NCI-H146 treated with DMSO at 0.1 percent for 48 hours (cell line): Measurements from ENCODE around the gene SECTM1.

Experiments used
- DNase-seq: peaks from one replicate; lab custom pipeline; 2025; ENCODE audit not compliant: unreplicated experiment; lab: John Stamatoyannopoulos, UW

The SECTM1 gene

DNA sequence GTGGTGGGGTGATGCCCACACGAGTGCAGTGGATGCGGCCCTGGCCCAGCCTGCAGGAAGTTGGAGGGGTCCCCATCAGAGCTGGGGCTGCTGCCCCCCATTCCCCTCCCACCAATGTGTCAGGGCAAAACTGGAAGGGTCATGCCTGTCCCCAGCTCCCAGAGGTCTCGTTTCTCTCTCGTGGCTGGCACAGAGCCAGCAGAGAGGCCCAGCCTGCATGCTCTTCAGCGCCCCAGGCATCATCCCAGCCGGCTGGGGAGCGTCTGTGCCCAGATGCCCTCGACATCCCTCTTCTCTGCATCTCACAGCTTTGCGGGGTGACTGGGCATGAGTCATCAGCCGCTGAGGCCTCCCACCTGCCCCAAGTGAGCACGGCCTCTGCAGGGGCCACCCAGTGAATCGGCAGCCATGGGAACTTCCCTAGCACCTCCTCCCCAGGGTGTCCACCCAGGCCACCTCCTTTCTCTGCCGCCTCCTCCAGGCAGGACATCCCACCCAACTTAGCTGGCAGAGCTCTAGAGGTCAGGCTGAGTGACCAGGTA, 50.3 kb downstream of the SECTM1 start:
- DNase-seq = no peak

DNA sequence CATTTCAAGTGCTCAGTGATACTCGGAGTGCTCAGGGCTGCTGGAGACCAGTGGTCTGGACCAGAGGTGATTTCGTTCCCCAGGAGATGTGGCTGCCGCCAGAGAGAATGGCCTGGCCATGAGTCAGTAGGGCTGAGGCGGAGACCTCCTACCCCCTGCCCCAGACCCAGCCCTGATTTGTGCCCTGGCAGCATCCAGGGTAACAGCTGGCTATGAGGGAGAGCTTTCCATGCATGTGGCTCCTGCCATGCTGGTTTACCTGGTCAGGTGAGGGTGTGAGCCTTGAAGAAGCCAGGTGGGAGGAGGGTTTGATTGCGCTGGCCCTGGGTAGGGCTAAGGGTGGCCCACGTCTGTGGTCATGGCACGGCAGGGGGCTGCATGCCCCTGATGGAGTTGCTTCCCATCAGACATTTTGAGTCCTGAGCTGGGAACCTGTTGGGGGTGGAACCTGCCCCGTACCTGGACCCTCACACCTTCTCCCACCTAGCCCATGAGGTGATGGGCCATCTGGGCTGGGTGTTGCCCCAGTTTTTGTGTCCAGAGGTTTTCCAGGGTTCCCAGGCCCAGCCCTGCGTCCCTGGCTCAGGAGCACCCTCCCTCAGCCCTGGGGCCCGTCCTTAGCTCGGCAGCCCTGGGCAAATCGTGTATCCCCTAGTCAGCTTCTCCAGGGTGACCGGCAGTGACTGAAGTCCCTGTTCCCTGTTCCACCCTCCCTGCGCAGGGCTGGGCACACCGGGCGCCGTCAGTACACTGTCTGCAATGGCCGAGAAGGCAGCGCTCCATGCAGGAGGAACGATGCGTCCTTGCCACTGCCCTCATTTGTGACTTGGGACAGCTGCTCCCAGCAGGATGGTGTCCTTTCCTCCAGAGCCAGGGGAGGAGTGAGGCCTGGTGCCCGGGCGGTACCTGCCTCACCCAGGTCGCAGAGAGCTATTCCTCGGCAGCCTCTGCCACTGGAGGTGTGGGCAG, 51.0 kb downstream of the SECTM1 start:
- DNase-seq = no peak

DNA sequence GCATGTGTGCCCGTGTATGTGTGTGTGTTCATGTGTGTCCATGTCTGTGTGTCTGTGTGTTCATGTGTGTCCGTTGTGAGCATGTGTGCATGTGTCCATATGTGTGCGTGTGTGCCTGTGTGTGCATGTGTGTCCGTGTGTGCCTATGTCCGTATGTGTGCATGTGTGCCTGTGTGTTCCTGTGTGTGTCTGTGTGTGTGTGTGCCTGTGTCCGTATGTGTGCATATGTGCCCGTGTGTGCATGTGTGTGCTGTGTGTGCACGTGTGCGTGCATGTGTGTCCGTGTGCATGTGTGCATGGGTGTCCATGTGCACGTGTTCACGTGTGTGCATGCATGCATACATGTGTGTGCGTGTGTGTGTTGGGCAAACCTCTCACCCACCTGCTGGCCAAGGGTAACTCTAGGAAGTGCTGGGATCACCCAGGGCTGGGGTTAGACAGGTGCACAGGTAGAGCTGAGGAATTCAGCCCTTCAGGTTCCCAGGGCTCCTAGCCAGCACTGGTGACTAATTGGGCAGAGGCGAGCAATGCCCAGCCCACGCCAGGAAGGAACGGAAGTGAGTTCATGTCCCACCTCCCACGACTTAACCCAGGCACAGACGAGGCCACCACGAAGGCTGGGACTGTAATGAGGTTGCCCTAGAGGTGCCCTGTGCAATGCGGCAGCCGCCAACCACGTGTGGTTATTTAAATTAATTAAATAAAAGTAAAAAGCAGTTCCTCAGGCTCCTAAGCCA, 51.9 kb downstream of the SECTM1 start:
- DNase-seq = no peak

DNA sequence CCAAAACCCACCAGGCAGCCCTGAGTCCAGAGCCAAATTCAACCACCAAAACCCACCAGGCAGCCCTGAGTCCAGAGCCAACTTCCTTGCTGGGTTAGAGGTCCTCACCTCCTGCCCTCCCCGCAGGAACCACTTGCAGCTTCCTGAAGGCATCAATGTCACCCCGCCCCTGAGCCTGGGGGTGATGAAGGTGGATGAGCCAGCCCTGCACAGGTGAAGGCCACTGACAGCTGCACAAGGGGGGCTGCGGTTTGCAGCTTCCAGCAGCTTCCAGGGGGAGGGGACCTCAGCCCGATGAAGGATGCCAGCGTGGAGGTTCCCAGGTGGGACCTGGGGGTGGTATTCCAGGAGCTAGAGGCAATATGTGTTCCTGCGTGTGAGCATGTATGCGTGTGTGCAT, 52.5 kb downstream of the SECTM1 start:
- DNase-seq = no peak

DNA sequence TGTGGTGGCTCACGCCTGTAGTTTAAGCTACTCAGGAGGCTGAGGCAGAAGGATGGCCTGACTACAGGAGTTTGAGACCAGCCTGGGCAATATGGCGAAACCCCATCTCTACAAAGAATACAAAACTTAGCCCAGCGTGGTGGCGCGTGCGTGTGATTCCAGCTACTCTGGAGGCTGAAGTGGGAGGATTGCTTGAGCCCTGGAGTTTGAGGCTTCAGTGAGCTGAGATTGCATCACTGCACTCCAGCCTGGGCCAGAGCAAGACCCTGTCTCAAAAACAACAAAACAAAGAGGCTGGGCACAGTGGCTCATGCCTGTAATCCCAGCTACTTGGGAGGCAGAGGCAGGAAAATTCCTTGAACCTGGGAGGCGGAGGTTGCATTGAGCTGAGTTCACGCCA, 53.0 kb downstream of the SECTM1 start:
- no peak for DNase-seq

DNA sequence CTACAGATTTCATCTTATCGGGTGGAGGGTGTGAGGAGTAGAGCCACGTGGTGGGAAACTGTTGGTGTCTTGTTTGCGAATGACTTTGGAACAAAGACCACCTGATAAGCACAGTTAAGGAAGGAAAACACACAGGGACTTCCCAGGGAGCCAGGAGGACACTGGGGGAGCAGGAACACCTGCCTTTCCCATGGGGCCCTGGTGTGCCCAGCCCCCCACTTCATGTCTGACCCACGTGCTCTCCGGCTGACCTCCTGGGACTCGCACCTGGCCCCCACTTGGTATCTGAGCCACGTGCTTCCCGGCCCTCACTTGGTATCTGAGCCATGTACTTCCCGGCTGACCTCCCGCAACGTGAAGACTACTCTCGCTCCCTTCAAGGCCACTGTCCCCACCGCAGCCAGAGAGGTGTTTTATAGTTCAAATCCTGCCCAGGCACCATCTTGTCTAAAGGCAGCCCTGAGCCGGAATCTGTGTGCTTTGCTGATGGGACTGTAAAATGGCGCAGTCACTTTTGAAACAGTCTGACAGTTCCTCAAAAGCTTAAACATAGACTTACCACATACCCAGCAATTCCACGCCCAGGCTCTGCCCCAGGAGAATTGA, 54.7 kb downstream of the SECTM1 start:
- DNase-seq = peak; percentile 85

DNA sequence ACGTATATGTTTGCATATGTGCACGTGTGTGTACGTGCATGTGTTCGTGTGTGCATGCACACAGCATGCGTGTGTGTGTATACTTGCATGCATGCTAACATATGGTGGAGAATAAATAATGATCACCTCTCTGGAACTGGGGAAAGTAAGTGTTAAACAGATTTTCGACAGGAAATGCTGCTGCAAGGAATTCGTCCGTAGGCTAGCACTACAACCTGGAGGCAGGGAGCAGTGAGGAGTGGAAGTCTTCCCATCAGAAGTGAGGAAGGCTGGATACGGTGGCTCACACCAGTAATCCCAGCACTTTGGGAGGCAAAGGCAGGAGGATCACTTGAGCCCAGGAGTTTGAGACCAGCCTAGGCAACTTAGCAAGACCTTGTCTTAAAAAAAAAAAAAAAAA, 55.3 kb downstream of the SECTM1 start:
- DNase-seq = no peak

DNA sequence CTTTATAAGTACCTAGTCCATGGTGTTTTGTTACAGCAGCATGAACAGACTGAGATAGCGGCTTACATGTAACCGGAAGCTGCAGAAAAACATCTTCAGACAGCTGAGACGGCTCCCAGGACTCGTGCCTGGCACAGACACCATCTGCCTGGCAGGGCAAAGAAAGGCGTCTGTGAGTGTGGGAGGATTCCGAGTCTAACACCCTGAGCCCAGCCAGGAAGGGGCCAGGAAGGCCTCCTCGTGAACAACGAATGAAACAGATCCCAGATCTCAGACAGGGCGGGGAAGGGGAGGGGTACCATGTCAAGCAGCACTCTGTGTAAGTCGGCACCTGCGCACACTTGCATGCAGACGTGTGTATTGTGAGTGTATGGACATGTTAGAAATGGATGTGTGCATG, 55.7 kb downstream of the SECTM1 start:
- DNase-seq = no peak

DNA sequence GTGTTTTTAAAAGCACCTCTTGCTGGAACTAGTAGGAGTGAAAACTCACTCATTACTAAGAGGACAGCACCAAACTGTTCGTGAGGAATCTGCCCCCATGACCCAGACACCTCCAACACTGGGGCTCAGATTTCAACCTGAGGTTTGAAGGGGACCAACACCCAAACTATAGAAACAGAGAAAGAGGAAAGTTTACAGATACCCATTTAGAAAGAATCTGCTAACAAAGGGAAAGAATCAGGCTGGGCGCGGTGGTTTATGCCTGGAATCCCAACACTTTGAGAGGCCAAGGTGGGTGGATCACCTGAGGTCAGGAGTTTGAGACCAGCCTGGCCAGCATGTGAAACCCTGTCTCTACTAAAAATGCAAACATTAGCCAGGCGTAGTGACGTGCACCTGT, 56.6 kb downstream of the SECTM1 start:
- DNase-seq = no peak

DNA sequence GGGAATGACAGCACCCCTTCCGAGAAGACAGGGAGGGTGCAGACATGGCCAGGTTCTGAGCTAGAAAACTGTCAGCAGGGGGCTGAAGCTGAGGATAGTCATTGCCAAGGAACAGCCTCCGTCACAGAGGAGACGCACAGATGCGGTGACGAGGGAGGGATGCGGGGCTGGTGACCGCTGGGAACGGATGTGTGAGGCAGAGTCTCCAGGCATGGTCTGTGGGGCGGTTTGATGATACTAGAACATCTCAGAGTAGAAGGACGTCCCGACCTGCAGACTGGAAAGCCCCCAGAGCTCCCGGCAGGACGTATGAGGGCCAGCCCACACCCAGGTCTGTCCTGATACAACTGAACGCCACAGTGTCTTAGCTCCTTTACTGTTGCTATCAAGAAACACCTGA, 58.2 kb downstream of the SECTM1 start:
- no peak for DNase-seq

DNA sequence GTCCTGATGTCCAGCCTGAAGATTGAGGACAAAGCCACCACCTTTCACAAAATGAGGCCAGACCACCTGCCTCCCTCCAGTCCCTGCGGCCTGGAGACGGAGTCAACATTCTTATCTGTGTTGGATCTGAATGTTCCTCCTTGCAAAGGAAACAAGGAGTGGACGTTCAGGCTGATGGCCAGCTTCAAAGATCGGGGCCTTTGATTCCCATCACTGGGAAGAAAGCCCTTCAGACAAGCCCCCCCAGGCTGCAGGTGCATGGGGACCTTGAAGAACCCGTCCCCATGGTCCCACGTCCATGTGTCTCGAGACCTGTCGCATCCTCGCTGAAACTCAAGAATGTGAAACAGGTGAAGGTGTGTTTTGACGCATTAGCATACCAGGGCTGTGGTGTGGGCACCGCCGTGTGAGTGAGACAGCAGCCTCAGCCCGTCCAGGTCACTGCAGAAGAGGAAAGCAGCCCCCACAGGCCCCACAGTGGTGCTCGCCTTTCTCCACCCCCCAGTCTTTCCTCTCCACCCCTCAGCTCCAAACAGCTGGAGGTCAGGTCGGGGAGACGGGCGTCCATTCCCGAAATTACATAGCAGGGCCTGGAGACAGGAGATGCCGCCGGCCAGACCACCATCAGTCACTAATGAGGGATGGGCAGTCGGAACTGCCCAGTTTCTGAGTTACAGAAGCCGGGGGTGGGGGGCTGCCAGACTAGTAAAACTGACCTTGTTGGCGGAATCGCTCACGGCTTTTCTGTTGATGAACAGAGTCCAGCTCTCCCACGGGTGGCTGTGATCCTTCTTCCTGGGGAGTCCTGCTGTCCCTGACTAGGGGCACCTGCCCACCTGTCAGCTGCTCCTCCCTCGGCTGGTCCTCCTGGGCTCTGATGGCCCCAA, 59.2 kb downstream of the SECTM1 start:
- DNase-seq = peak; percentile 41

DNA sequence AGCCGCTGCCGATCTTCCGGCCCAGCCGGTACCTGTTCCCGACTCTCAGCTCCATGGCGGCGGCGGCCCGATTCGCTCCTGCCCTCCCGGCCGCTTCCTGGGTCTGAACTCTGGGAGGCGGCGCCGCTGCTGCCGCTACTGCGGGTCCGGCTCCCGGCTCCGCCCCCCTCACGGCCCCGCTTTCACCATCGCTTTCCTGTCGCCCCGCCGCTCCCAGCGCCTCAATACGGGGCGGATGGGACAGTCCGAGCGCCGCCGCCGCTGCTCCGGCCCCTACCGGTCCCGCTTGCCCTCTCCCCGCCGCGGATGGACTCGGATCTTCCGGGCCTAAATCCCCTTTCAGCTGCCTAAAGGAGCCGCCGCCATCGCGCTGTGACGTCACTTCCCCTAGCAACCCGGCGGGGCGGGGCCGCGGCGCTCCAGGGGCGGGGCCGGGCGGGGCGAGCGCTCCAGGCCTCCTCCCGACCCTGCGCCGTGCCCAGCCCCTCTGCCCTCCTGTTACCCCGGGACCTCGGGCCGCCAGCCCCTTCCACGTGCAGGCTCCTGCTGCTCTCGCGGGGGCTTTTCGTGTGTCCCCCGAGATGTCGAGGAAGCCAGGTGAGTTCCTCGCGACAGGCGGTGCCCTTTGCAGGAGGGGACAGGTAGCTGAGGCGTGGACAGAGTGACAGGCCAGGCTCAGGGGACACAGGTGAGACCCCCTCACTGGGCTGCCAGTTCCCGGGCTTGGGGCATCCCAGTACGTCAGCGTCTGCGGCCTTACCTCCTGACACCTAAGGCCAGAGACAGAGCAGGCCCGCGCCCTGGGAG, 60.0 kb downstream of the SECTM1 start, which contains the start of gene CSNK1D:
Gene CSNK1D (minus strand): TSS at position 374 of the 807 bp plus-strand sequence. CDS start 319 bp downstream, at position 55.
- DNase-seq = peak; percentile 64

DNA sequence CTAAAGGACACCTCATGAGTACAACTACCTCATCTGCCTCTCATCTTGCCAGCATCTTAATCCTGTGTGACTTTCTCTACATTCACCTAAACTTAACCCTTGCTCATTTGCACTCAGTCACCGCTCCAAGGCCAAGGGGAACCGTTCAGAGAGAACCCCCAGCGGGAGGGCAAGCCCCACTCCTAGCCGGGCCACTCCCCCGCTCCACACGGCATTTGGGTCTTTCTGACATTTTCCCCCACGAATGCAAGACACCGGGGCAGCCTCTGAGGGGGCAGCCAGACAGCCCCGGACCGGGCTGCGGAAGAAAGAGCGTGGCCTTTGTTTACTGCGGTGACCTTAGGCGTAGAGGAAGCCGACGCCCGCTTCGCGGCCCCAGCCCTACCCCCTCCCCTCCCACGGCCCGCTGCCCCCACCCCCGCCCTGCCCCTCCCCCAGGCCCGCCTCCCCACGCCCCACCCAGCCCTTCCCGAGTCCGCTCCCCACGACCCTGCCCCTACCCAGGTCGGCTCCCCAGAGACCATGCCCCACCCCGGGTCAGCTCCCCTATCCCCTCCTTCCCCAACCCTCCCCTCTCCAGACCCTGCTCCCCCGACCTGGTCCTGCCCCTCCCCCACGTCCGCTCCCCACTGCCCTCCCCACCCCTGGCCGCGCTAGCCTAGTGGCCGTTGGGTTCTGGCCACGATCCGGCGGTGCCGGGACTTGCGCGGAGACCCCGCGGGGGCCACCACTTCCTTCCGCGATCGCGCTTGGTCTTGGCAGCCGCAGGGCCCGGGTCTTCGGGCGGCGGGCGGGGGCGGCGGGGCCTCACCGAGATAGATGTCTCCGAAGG, 60.9 kb downstream of the SECTM1 start:
- DNase-seq = no peak

DNA sequence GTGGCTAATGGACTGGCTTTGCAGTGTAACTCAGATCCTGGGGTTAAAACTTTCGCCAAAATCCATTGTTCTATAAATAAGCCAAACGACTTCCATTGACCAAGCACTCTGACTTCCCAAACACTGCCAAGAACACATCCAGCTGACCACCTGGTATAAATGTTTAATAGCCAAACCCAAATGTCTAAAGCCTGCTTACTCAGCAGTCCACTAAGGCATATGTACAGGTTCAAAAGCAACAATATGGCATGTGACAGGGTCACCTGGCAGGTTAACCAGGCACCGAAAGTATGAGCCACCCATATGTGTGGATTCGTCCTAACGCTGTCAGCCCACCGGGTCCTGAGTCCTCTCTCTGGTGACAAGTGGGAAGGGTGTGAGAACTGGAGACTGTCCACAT, 62.2 kb downstream of the SECTM1 start:
- DNase-seq = no peak
